GM11168 (cell line): ENCODE results near the gene ABCC5.
"Not testable (repeated sequence)": the region's sequence is repeated elsewhere in the genome, so short reads cannot be mapped to it uniquely, and the experiment has no call there.

Experiments
- in situ Hi-C: fragments of 300-500 bp; cut with MboI; formaldehyde crosslinking; loops from one replicate; pipeline ENCODE4 v1.12.0; 2022; ENCODE audit warnings: low sequenced_read_pairs; ENCODE audit not compliant: unreplicated experiment

Gene ABCC5

GRCh38 chr3:184017672-184018423 is at the start of gene ABCC5:
ABCC5 (minus strand) TSS chr3:184017884; CDS start chr3:184014392, 3,492 bp downstream.
- in situ Hi-C loops: loop anchor here (5.0 kb wide), 1 partner anchor 126 kb away; no protein-coding TSS in a partner anchor

GRCh38 chr3:184066211-184066610 is 48.5 kb upstream of the ABCC5 start:
- in situ Hi-C loops: no loop called here

GRCh38 chr3:184062637-184063036 is 45.0 kb upstream of the ABCC5 start:
- in situ Hi-C loops: no loop called here

- in situ Hi-C loops: no loop called here
These were observed 41.7 kb upstream of the ABCC5 start for GRCh38 chr3:184059424-184059823.

GRCh38 chr3:184058029-184058428 is 40.3 kb upstream of the ABCC5 start:
- in situ Hi-C loops: no loop called here

- in situ Hi-C loops: no loop called here
These were observed 35.1 kb upstream of the ABCC5 start, which contains the start of gene HTR3C for GRCh38 chr3:184052767-184053166. HTR3C (plus strand) TSS chr3:184053047; CDS start chr3:184053081, 34 bp downstream.

GRCh38 chr3:184050217-184050847 is 32.6 kb upstream of the ABCC5 start:
- in situ Hi-C loops: no loop called here

- in situ Hi-C loops: no loop called here
These were observed 28.3 kb upstream of the ABCC5 start for GRCh38 chr3:184045995-184046394.

GRCh38 chr3:184042617-184043016 is 24.9 kb upstream of the ABCC5 start:
- in situ Hi-C loops: no loop called here

- in situ Hi-C loops: no loop called here
These were observed 22.3 kb upstream of the ABCC5 start for GRCh38 chr3:184040010-184040409.

- in situ Hi-C loops: no loop called here
These were observed 21.7 kb upstream of the ABCC5 start for GRCh38 chr3:184039414-184039813.

- in situ Hi-C loops: not testable (repeated sequence)
These were observed 20.6 kb upstream of the ABCC5 start for GRCh38 chr3:184038307-184038706.

- in situ Hi-C loops: no loop called here
These were observed 20.1 kb upstream of the ABCC5 start for GRCh38 chr3:184037816-184038215.

- in situ Hi-C loops: no loop called here
These were observed 13.6 kb upstream of the ABCC5 start, which contains the start of gene HTR3D for GRCh38 chr3:184031187-184031792. HTR3D (plus strand) TSS chr3:184031742; CDS start chr3:184031742, 0 bp downstream.

GRCh38 chr3:184030536-184030935 is 12.9 kb upstream of the ABCC5 start:
- in situ Hi-C loops: no loop called here

- in situ Hi-C loops: no loop called here
These were observed 11.8 kb upstream of the ABCC5 start for GRCh38 chr3:184029443-184029842.

- in situ Hi-C loops: not testable (repeated sequence)
These were observed 10.7 kb upstream of the ABCC5 start for GRCh38 chr3:184028275-184028890.

GRCh38 chr3:184025256-184025655 is 7.6 kb upstream of the ABCC5 start:
- in situ Hi-C loops: not testable (repeated sequence)

GRCh38 chr3:184022323-184022722 is 4.6 kb upstream of the ABCC5 start:
- in situ Hi-C loops: no loop called here

- in situ Hi-C loops: loop anchor here (5.0 kb wide), 1 partner anchor 126 kb away; no protein-coding TSS in a partner anchor
These were observed 815 bp upstream of the ABCC5 start for GRCh38 chr3:184018424-184018973.
